ENCODE data around the gene UBE2D4.

- TF ChIP-seq POLR2A (IDR thresholded peaks at IDR 0.05; ENCODE audit: low read depth, low read length) (no peak), EZH2 (IDR thresholded peaks at IDR 0.05; ENCODE audit: borderline replicate concordance, low read depth, low read length, severe bottlenecking) (no peak), GATA2 (IDR thresholded peaks at IDR 0.05; ENCODE audit: insufficient read depth, insufficient read length, low read depth, low read length) (no peak)
- TF ChIP-seq, protein P1, sequence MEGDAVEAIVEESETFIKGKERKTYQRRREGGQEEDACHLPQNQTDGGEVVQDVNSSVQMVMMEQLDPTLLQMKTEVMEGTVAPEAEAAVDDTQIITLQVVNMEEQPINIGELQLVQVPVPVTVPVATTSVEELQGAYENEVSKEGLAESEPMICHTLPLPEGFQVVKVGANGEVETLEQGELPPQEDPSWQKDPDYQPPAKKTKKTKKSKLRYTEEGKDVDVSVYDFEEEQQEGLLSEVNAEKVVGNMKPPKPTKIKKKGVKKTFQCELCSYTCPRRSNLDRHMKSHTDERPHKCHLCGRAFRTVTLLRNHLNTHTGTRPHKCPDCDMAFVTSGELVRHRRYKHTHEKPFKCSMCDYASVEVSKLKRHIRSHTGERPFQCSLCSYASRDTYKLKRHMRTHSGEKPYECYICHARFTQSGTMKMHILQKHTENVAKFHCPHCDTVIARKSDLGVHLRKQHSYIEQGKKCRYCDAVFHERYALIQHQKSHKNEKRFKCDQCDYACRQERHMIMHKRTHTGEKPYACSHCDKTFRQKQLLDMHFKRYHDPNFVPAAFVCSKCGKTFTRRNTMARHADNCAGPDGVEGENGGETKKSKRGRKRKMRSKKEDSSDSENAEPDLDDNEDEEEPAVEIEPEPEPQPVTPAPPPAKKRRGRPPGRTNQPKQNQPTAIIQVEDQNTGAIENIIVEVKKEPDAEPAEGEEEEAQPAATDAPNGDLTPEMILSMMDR (IDR thresholded peaks at IDR 0.05; ENCODE audit: extremely low read depth in 1 of 2, insufficient read depth in 1 of 2, low read depth in 1 of 2, low read length in 2 of 2): no peak
Observed at GRCh38 chr7:43944286-43944685, 18.1 kb downstream of the UBE2D4 start.

Data from endothelial cell of umbilical vein (primary cell).